ENCODE results near the gene SLC35B2.

Gene SLC35B2

GRCh38 chr6:44230034-44230675, 27.2 kb downstream of the SLC35B2 start:
- TF ChIP-seq CTCF (conservative IDR thresholded peaks at IDR 0.05), result no peak
- TF ChIP-seq ZFX (IDR thresholded peaks at IDR 0.05), result no peak
- no peak overlapping the region for H3K27ac ChIP-seq

GRCh38 chr6:44229376-44230033, 27.8 kb downstream of the SLC35B2 start:
- no peak for TF ChIP-seq ZFX (IDR thresholded peaks at IDR 0.05)
- no peak for TF ChIP-seq CTCF (conservative IDR thresholded peaks at IDR 0.05)
- H3K27ac ChIP-seq, result no peak overlapping the region

GRCh38 chr6:44228836-44229235, 28.5 kb downstream of the SLC35B2 start:
- TF ChIP-seq ZFX (IDR thresholded peaks at IDR 0.05) (no peak), CTCF (conservative IDR thresholded peaks at IDR 0.05) (no peak)
- H3K27ac ChIP-seq, result no peak overlapping the region

- H3K27ac ChIP-seq, result no peak overlapping the region
These were observed 28.9 kb downstream of the SLC35B2 start for GRCh38 chr6:44228433-44228832.

GRCh38 chr6:44228031-44228430, 29.3 kb downstream of the SLC35B2 start:
- TF ChIP-seq ZFX (IDR thresholded peaks at IDR 0.05) (no peak), CTCF (conservative IDR thresholded peaks at IDR 0.05) (no peak)

More at GRCh38 chr6:44228433-44228832, 28.9 kb downstream of the SLC35B2 start:
- TF ChIP-seq ZFX (IDR thresholded peaks at IDR 0.05), result no peak
- no peak for TF ChIP-seq CTCF (conservative IDR thresholded peaks at IDR 0.05)

GRCh38 chr6:44227148-44227793, 30.1 kb downstream of the SLC35B2 start:
- no peak overlapping the region for H3K27ac ChIP-seq
- TF ChIP-seq ZFX (IDR thresholded peaks at IDR 0.05), result no peak
- no peak for TF ChIP-seq CTCF (conservative IDR thresholded peaks at IDR 0.05)

More at GRCh38 chr6:44228031-44228430, 29.3 kb downstream of the SLC35B2 start:
- H3K27ac ChIP-seq, result no peak overlapping the region
